ENCODE data around the gene DCTN2. TPM values are rescaled to one million over a fixed set of nuclear protein-coding genes. Genes with fewer than 3 reads are reported as not detected.

DCTN2 gene
- total RNA-seq, 1 donor from 2014 or later = 107 TPM

DNA sequence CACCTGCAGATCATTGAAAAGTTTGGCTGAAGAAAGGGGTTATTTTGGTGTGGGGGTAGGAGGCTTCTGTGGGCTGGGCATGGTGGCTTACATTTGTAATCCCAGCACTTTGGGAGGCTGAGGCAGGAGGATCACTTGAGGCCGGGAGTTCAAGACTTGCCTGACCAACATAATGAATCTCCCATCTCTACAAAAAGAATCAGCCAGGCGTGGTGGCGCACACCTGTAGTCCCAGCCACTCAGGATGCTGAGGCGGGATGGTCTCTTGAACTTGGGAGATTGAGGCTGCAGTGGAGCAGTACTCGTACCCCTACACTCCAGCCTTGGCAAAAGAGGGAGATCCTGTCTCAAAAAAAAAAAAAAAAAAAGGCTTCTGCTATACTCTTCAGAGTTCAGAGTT, 33.7 kb downstream of the DCTN2 start:
- FAIRE-seq = no peak

DNA sequence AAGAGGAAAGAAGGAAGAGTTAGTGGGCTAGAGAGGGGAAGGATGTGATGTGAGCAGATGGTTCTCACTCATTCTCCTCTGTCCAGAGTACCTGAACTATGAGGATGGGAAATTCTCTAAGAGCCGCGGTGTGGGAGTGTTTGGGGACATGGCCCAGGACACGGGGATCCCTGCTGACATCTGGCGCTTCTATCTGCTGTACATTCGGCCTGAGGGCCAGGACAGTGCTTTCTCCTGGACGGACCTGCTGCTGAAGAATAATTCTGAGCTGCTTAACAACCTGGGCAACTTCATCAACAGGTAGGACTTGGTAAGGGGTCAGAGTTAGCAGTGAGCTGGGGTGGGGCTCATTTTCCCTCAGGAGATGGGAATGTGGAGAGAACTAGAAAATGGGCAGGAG, 34.3 kb downstream of the DCTN2 start:
- no peaks in the 10 kb centered on the region for H3K27me3 ChIP-seq (ENCODE audit: insufficient read depth, low read length)
- H3K36me3 ChIP-seq (ENCODE audit: insufficient read depth, low read length) = peaks cover 57% of the 10 kb centered on the region
- H3K27ac Mint-ChIP-seq (ENCODE audit: unreplicated experiment) = no peak overlapping the region
- peaks cover 44% of the 10 kb centered on the region for H3K36me3 Mint-ChIP-seq (ENCODE audit: low read depth, unreplicated experiment)
- H3K9ac ChIP-seq (ENCODE audit: low read length) = no peak overlapping the region
- H3K27me3 Mint-ChIP-seq (ENCODE audit: low read depth, unreplicated experiment) = no peaks in the 10 kb centered on the region
- DNase-seq (ENCODE audit: low read depth) (no peak), FAIRE-seq (no peak)
- no peak overlapping the region for H2AFZ ChIP-seq (ENCODE audit: low read depth, low read length)
- peaks cover 7% of the 10 kb centered on the region for H3K4me1 ChIP-seq (ENCODE audit: insufficient read depth, low read length)
- peaks cover 20% of the 10 kb centered on the region for H3K4me1 Mint-ChIP-seq (ENCODE audit: low read depth, unreplicated experiment)
- H3K9me3 Mint-ChIP-seq (ENCODE audit: unreplicated experiment) = no peaks in the 10 kb centered on the region
- peaks cover 12% of the 10 kb centered on the region for H3K79me2 ChIP-seq (ENCODE audit: insufficient read depth, low read length)
- no peak overlapping the region for H3K4me2 ChIP-seq (ENCODE audit: low read length)
- TF ChIP-seq, protein P1, sequence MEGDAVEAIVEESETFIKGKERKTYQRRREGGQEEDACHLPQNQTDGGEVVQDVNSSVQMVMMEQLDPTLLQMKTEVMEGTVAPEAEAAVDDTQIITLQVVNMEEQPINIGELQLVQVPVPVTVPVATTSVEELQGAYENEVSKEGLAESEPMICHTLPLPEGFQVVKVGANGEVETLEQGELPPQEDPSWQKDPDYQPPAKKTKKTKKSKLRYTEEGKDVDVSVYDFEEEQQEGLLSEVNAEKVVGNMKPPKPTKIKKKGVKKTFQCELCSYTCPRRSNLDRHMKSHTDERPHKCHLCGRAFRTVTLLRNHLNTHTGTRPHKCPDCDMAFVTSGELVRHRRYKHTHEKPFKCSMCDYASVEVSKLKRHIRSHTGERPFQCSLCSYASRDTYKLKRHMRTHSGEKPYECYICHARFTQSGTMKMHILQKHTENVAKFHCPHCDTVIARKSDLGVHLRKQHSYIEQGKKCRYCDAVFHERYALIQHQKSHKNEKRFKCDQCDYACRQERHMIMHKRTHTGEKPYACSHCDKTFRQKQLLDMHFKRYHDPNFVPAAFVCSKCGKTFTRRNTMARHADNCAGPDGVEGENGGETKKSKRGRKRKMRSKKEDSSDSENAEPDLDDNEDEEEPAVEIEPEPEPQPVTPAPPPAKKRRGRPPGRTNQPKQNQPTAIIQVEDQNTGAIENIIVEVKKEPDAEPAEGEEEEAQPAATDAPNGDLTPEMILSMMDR (IDR thresholded peaks at IDR 0.05; ENCODE audit: insufficient read depth, low read depth, low read length) = no peak
- TF ChIP-seq EZH2 (IDR thresholded peaks at IDR 0.05; ENCODE audit: insufficient read depth, low read length) = no peak
- H3K9me3 ChIP-seq (ENCODE audit: insufficient read depth, low read depth, low read length) = no peaks in the 10 kb centered on the region
- H3K4me3 ChIP-seq (ENCODE audit: insufficient read depth, low read depth, low read length) = no peak overlapping the region
- no peak overlapping the region for H3K27ac ChIP-seq (ENCODE audit: low read depth, low read length)
- H4K20me1 ChIP-seq (ENCODE audit: insufficient read depth, low read length) = peaks cover 57% of the 10 kb centered on the region
- H3K4me3 Mint-ChIP-seq (ENCODE audit: unreplicated experiment) = no peak overlapping the region

More for the DNA sequence above, 33.7 kb downstream of the DCTN2 start:
- Histone ChIP-seq H2AFZ (ENCODE audit: low read depth, low read length) (no peak overlapping the region), H3K4me2 (ENCODE audit: low read length) (no peak overlapping the region), H3K27ac (ENCODE audit: low read depth, low read length) (no peak overlapping the region), H3K4me1 (ENCODE audit: insufficient read depth, low read length) (peaks cover 13% of the 10 kb centered on the region), H3K36me3 (ENCODE audit: insufficient read depth, low read length) (peaks cover 61% of the 10 kb centered on the region), H3K27me3 (ENCODE audit: insufficient read depth, low read length) (no peaks in the 10 kb centered on the region), H3K4me3 (ENCODE audit: insufficient read depth, low read depth, low read length) (no peak overlapping the region), H3K9me3 (ENCODE audit: insufficient read depth, low read depth, low read length) (no peaks in the 10 kb centered on the region), H4K20me1 (ENCODE audit: insufficient read depth, low read length) (peaks cover 63% of the 10 kb centered on the region), H3K9ac (ENCODE audit: low read length) (no peak overlapping the region), H3K79me2 (ENCODE audit: insufficient read depth, low read length) (peaks cover 17% of the 10 kb centered on the region)
- H3K27ac Mint-ChIP-seq (ENCODE audit: unreplicated experiment) = no peak overlapping the region
- no peak for TF ChIP-seq EZH2 (IDR thresholded peaks at IDR 0.05; ENCODE audit: insufficient read depth, low read length)
- no peaks in the 10 kb centered on the region for H3K27me3 Mint-ChIP-seq (ENCODE audit: low read depth, unreplicated experiment)
- H3K4me1 Mint-ChIP-seq (ENCODE audit: low read depth, unreplicated experiment) = peaks cover 23% of the 10 kb centered on the region
- H3K4me3 Mint-ChIP-seq (ENCODE audit: unreplicated experiment) = no peak overlapping the region
- H3K36me3 Mint-ChIP-seq (ENCODE audit: low read depth, unreplicated experiment) = peaks cover 45% of the 10 kb centered on the region
- DNase-seq (ENCODE audit: low read depth) = no peak
- H3K9me3 Mint-ChIP-seq (ENCODE audit: unreplicated experiment) = no peaks in the 10 kb centered on the region

DNA sequence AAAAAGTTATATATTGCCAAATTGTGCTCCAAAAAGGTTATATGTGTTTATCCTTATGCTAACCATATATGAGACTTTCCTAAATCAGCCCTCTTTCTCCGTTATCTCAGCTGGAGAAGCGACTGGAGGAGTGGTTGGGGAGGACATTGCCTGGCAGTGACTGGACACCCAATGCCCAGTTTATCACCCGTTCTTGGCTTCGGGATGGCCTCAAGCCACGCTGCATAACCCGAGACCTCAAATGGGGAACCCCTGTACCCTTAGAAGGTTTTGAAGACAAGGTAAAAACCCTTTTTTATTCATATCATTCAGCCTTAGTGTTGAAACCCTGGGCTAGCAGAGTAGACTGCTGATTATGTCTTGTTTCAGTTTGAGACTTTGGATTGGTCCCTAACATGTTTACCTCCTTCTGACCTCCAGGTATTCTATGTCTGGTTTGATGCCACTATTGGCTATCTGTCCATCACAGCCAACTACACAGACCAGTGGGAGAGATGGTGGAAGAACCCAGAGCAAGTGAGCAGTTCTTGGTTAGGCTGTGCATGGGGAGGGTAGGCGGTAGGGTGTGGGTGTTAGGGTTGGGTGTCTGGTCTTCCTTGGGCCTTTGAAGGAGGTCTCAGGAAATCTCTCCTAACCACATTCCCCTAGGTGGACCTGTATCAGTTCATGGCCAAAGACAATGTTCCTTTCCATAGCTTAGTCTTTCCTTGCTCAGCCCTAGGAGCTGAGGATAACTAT, 35.2 kb downstream of the DCTN2 start:
- TF ChIP-seq EZH2 (IDR thresholded peaks at IDR 0.05; ENCODE audit: insufficient read depth, low read length) = no peak
- TF ChIP-seq, protein P1 (IDR thresholded peaks at IDR 0.05; ENCODE audit: insufficient read depth, low read depth, low read length) = no peak
- H3K27ac Mint-ChIP-seq (ENCODE audit: unreplicated experiment) = no peak overlapping the region
- H3K9me3 Mint-ChIP-seq (ENCODE audit: unreplicated experiment) = no peaks in the 10 kb centered on the region
- Histone ChIP-seq H3K4me1 (ENCODE audit: insufficient read depth, low read length) (no peaks in the 10 kb centered on the region), H2AFZ (ENCODE audit: low read depth, low read length) (no peak overlapping the region), H4K20me1 (ENCODE audit: insufficient read depth, low read length) (peaks cover 48% of the 10 kb centered on the region), H3K27ac (ENCODE audit: low read depth, low read length) (no peak overlapping the region), H3K9ac (ENCODE audit: low read length) (no peak overlapping the region), H3K36me3 (ENCODE audit: insufficient read depth, low read length) (peaks cover 48% of the 10 kb centered on the region), H3K79me2 (ENCODE audit: insufficient read depth, low read length) (peaks cover 3% of the 10 kb centered on the region), H3K4me2 (ENCODE audit: low read length) (no peak overlapping the region), H3K4me3 (ENCODE audit: insufficient read depth, low read depth, low read length) (no peak overlapping the region), H3K27me3 (ENCODE audit: insufficient read depth, low read length) (no peaks in the 10 kb centered on the region), H3K9me3 (ENCODE audit: insufficient read depth, low read depth, low read length) (no peaks in the 10 kb centered on the region)
- DNase-seq (ENCODE audit: low read depth) (no peak), FAIRE-seq (no peak)
- no peak overlapping the region for H3K4me3 Mint-ChIP-seq (ENCODE audit: unreplicated experiment)
- peaks cover 37% of the 10 kb centered on the region for H3K36me3 Mint-ChIP-seq (ENCODE audit: low read depth, unreplicated experiment)
- peaks cover 11% of the 10 kb centered on the region for H3K4me1 Mint-ChIP-seq (ENCODE audit: low read depth, unreplicated experiment)
- no peaks in the 10 kb centered on the region for H3K27me3 Mint-ChIP-seq (ENCODE audit: low read depth, unreplicated experiment)

All from astrocyte (in vitro differentiated cells and primary cell).